Measurements from ENCODE around the gene CHPF.

CHPF gene

DNA sequence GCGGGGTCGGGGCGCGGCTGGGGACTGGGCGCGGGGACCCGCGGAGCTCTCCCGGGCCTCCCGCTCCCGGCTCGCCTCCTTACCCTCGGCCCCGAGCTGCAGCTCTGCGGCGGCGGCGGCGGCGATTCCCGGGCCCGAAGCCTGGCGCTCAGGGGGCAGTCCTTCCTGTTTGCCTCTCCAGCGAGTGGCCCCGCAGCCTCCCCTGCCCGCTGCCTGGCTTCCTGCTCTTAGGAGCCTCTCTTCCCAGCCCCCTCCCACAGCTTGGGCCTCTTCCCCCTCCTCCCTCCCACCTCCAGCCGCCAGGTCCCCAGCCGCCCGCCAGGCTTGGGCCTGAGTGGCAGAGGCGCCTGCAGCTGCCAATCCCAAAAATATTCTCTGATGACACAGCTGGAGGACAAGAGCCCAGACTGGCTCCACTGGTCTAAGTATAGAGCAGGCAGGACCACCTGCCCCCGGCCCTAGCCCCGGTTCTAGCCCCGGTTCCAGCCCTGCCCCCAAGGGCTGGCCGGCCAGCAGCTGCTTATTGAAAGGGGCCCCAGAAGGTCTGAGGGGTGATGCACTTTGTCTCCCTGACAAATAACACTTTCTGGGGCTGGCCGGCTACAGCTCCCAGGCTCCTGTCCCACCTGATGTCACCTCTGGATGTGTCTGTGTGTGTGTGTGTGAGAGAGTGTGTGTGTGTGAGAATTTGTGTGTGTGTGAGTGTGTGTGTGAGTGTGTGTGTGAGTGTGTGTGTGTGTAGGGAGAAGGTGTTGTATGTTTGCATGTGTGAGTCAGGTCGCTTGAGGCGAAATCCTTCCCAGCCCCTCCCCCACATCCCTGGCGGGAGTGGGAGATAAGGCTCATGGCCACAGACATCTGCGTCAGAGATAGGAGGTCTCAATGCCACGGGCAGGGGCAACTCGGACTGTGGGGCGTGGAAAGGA, 28.0 kb upstream of the CHPF start, which contains the start of gene OBSL1:
TSS of gene OBSL1 (minus strand) at position 229 of the 926 bp plus-strand sequence. CDS start 307 bp downstream, outside the sequence.
- POLR2A ChIA-PET (ENCODE audit: low non-redundant PET): interaction anchor here (0.5 to 1.5 kb wide), 3 partner anchors 25 to 319 kb away, joined by 3 to 7 read pairs (median 3); partner anchors contain the start of genes CHPF and TMEM198
- DNase-seq (ENCODE audit: low spot score): peak; percentile 56
- TF ChIP-seq CTCF (conservative IDR thresholded peaks at IDR 0.05; ENCODE audit: low read depth): no peak
- CTCF ChIA-PET: interaction anchor here (0.6 to 4.0 kb wide), 2 partner anchors 11 to 98 kb away, joined by 3 to 21 read pairs; no protein-coding TSS in a partner anchor
- peak within 1 kb of the TSS; percentile 77 for H3K27ac ChIP-seq

- TF ChIP-seq CTCF (conservative IDR thresholded peaks at IDR 0.05; ENCODE audit: low read depth): no peak
- ChIA-PET POLR2A (ENCODE audit: low non-redundant PET) (interaction anchor here (1.1 to 1.5 kb wide), 2 partner anchors 26 to 28 kb away, joined by 3 read pairs; partner anchors contain the start of genes CHPF and TMEM198), CTCF (interaction anchor here (0.6 to 4.0 kb wide), 3 partner anchors 10 to 168 kb away, joined by 3 to 21 read pairs (median 3); no protein-coding TSS in a partner anchor)
- peak overlapping the region; percentile 77 for H3K27ac ChIP-seq
- no peak for DNase-seq (ENCODE audit: low spot score)
These were observed 27.3 kb upstream of the CHPF start for GRCh38 chr2:219570924-219571310.

GRCh38 chr2:219570194-219570923, 26.8 kb upstream of the CHPF start:
- POLR2A ChIA-PET (ENCODE audit: low non-redundant PET): interaction anchor here (1.1 to 1.5 kb wide), 2 partner anchors 26 to 27 kb away, joined by 3 read pairs; partner anchors contain the start of genes CHPF and TMEM198
- peak; percentile 46 for DNase-seq (ENCODE audit: low spot score)
- peak overlapping the region; percentile 77 for H3K27ac ChIP-seq
- TF ChIP-seq CTCF (conservative IDR thresholded peaks at IDR 0.05; ENCODE audit: low read depth): no peak
- CTCF ChIA-PET: interaction anchor here (0.6 to 4.0 kb wide), 3 partner anchors 10 to 167 kb away, joined by 3 to 21 read pairs (median 3); no protein-coding TSS in a partner anchor

DNA sequence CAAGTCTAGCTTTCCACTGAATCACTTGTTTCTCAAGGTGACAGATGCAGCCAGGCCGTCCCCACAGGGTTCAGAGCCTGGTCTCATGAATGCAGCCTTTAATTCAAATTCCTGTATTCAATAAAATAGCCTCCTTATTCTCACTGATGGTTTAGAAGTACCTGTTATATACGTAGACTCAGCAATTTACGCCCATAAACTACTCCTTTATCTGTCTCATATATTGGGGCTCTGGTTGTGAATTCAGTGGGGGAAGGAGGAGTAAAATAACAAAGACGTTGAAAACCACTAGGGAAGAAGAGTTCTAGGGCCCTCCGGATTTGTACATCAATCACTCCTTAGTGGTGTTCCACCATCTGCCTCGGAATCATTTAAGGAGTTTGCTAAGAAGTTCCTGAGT, 26.0 kb upstream of the CHPF start:
- DNase-seq (ENCODE audit: low spot score): no peak
- H3K27ac ChIP-seq: peak overlapping the region; percentile 77; the same call in 1 of the 2 replicates
- ChIA-PET CTCF (interaction anchor here (4.0 kb wide), 1 partner anchor 9 kb away, joined by 21 read pairs; no protein-coding TSS in a partner anchor), POLR2A (ENCODE audit: low non-redundant PET) (no interaction called here)
- TF ChIP-seq CTCF (conservative IDR thresholded peaks at IDR 0.05; ENCODE audit: low read depth): no peak

- TF ChIP-seq CTCF (conservative IDR thresholded peaks at IDR 0.05; ENCODE audit: low read depth): no peak
- DNase-seq (ENCODE audit: low spot score): no peak
- CTCF ChIA-PET: interaction anchor here (4.0 kb wide), 1 partner anchor 8 kb away, joined by 21 read pairs; no protein-coding TSS in a partner anchor
These were observed 25.4 kb upstream of the CHPF start for GRCh38 chr2:219569041-219569440.

More at GRCh38 chr2:219569041-219569440, 25.4 kb upstream of the CHPF start:
- POLR2A ChIA-PET (ENCODE audit: low non-redundant PET): no interaction called here
- H3K27ac ChIP-seq: no peak overlapping the region

Data from RWPE1 (cell line).